ENCODE results near the gene TNPO1.

DNA sequence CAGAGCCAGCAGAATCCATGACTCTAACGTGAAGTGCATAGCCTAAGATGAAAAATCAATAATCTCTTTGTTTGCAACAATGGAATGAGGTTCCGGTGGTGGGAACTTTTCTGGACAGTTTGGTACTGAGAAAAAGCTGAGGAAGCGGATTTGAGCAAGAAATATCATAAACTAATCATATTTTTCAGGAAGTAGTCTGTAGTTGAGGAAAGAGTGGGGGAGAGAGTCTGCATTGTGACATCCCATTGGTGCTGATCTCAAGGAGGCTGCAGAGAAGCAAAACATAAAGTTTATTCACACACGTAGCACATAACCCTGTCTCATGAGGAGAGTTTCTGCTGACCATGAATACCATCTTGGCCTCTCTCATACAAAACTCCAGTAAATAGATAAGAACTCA lies 123.6 kb downstream of the TNPO1 start:
- TF ChIP-seq, protein P1, sequence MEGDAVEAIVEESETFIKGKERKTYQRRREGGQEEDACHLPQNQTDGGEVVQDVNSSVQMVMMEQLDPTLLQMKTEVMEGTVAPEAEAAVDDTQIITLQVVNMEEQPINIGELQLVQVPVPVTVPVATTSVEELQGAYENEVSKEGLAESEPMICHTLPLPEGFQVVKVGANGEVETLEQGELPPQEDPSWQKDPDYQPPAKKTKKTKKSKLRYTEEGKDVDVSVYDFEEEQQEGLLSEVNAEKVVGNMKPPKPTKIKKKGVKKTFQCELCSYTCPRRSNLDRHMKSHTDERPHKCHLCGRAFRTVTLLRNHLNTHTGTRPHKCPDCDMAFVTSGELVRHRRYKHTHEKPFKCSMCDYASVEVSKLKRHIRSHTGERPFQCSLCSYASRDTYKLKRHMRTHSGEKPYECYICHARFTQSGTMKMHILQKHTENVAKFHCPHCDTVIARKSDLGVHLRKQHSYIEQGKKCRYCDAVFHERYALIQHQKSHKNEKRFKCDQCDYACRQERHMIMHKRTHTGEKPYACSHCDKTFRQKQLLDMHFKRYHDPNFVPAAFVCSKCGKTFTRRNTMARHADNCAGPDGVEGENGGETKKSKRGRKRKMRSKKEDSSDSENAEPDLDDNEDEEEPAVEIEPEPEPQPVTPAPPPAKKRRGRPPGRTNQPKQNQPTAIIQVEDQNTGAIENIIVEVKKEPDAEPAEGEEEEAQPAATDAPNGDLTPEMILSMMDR (IDR thresholded peaks at IDR 0.05; ENCODE audit: low read length) = no peak
- TF ChIP-seq EZH2 (optimal IDR thresholded peaks at IDR 0.05; ENCODE audit: low read depth, low read length) = no peak
